ENCODE data around the gene CHRNG. TPM values are rescaled to one million over a fixed set of nuclear protein-coding genes. Genes with fewer than 3 reads are reported as not detected.

CHRNG gene
- total RNA-seq, 4 donors from 2014 or later, result 3.5 to 57.5 (median 24.6) TPM

DNA sequence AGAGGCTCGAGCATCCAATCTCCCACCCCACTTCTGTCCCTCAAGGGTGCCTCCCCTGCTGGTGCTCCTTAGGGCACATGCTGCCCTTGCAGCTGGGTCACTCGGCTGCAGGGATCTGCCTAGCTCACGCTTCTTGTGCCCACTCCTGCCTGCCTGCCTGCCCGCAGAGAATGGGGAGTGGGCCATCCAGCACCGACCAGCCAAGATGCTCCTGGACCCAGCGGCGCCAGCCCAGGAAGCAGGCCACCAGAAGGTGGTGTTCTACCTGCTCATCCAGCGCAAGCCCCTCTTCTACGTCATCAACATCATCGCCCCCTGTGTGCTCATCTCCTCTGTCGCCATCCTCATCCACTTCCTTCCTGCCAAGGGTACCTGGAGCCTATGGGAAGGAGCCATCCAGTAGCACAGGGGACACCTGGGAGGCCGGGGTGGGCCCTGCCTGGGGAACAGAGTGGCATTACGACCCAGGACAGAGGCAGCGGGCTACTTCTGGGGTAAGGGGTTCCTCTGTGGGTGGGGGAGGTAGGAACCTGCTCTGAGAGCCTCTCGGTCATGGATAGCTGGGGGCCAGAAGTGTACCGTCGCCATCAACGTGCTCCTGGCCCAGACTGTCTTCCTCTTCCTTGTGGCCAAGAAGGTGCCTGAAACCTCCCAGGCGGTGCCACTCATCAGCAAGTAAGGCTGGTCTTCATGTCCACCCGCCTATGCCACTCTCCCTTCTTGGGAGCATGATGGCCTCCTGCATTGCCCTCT is 3.4 kb downstream of the CHRNG start:
- Histone ChIP-seq H3K27ac (peak overlapping the region in 2 of 4 donors; percentile 34 to 88), H3K4me3 (no peak overlapping the region), H3K4me1 (peaks cover 16 to 37% of the 10 kb centered on the region in 2 donors), H3K9me3 (no peaks in the 10 kb centered on the region), H3K36me3 (no peaks in the 10 kb centered on the region), H3K27me3 (no peaks in the 10 kb centered on the region)
- no peak for ATAC-seq
- no peak for DNase-seq
- in situ Hi-C loops (cut with MboI; ENCODE audit: low sequenced_read_pairs in 4 of 4) (no loop called here), intact Hi-C loops (cut with DNase I; ENCODE audit: low total_unique reads) (no loop called here)
- no peak for TF ChIP-seq POLR2A (IDR thresholded peaks at IDR 0.05)
- TF ChIP-seq, protein P1, sequence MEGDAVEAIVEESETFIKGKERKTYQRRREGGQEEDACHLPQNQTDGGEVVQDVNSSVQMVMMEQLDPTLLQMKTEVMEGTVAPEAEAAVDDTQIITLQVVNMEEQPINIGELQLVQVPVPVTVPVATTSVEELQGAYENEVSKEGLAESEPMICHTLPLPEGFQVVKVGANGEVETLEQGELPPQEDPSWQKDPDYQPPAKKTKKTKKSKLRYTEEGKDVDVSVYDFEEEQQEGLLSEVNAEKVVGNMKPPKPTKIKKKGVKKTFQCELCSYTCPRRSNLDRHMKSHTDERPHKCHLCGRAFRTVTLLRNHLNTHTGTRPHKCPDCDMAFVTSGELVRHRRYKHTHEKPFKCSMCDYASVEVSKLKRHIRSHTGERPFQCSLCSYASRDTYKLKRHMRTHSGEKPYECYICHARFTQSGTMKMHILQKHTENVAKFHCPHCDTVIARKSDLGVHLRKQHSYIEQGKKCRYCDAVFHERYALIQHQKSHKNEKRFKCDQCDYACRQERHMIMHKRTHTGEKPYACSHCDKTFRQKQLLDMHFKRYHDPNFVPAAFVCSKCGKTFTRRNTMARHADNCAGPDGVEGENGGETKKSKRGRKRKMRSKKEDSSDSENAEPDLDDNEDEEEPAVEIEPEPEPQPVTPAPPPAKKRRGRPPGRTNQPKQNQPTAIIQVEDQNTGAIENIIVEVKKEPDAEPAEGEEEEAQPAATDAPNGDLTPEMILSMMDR (IDR thresholded peaks at IDR 0.05 in 4 of 5, conservative IDR thresholded peaks at IDR 0.05 in 1 of 5), result no peak

DNA sequence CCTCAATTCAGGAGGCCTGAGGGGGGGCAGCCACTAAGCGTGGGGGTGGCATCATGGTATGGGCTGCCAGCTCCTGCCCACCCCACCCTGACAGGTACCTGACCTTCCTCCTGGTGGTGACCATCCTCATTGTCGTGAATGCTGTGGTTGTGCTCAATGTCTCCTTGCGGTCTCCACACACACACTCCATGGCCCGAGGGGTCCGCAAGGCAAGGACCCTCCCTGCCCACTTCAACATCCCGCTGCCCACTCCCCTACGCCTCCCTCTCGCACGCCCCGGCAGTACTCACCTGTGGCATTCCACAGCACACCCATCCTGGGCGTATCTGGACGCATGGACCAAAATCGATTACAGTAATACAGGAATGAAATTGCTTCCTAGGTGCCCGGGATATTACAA is 4.0 kb downstream of the CHRNG start:
- H3K27me3 ChIP-seq, result no peaks in the 10 kb centered on the region
- in situ Hi-C loops (cut with MboI; ENCODE audit: low sequenced_read_pairs in 4 of 4), result no loop called here
- no peaks in the 10 kb centered on the region for H3K36me3 ChIP-seq
- H3K4me3 ChIP-seq, result no peak overlapping the region
- peak overlapping the region in 1 of 4 donors; percentile 45 for H3K27ac ChIP-seq
- ATAC-seq, result no peak
- TF ChIP-seq POLR2A (IDR thresholded peaks at IDR 0.05), result no peak
- TF ChIP-seq, protein P1 (IDR thresholded peaks at IDR 0.05 in 4 of 5, conservative IDR thresholded peaks at IDR 0.05 in 1 of 5), result no peak
- no peak for DNase-seq
- H3K9me3 ChIP-seq, result no peaks in the 10 kb centered on the region
- intact Hi-C loops (cut with DNase I; ENCODE audit: low total_unique reads), result no loop called here
- peaks cover 16 to 31% of the 10 kb centered on the region in 2 donors for H3K4me1 ChIP-seq

DNA sequence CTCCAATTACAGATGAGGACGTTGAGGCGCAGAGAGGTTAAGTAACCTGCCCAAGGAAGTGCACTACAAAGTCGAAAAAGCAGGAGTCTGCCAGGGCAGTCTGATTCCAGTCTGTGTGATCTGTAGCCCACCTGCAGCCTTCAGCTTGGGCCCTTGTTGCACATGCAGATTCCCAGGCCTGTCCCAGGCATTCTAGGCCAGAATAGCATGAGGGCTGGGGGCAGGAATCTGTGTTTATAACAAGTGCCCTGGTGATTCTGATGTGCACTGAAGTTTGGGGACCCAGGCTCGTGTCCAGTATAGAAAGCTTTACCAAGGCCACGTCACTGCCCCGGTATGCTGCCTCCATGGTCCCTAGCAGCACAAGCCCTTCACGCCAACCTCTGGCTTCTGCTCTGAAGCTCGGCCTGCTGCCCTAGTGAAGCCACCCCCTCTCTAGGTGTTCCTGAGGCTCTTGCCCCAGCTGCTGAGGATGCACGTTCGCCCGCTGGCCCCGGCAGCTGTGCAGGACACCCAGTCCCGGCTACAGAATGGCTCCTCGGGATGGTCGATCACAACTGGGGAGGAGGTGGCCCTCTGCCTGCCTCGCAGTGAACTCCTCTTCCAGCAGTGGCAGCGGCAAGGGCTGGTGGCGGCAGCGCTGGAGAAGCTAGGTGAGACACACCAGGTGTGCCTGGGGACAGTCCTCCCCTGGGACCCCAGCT is 4.6 kb downstream of the CHRNG start:
- Histone ChIP-seq H3K36me3 (no peaks in the 10 kb centered on the region), H3K27ac (peak overlapping the region in 2 of 4 donors; percentile 39 to 45)

DNA sequence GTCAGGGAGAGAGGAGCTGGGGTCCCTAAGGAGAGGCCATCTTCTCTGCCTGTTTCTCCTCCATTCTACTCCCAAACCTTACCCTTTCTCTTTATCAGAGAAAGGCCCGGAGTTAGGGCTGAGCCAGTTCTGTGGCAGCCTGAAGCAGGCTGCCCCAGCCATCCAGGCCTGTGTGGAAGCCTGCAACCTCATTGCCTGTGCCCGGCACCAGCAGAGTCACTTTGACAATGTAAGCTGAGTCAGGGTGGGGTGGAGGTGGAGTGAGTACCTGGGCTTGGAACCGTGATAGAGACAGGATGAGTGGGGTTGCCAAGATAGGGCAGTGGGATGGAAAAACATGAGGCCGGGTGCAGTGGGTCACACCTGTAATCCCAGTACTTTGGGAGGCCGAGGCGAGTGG is 5.2 kb downstream of the CHRNG start:
- no peaks in the 10 kb centered on the region for H3K9me3 ChIP-seq
- H3K27me3 ChIP-seq, result no peaks in the 10 kb centered on the region
- in situ Hi-C loops (cut with MboI; ENCODE audit: low sequenced_read_pairs in 4 of 4) (no loop called here), intact Hi-C loops (cut with DNase I; ENCODE audit: low total_unique reads) (no loop called here)
- H3K4me1 ChIP-seq, result peaks cover 14 to 28% of the 10 kb centered on the region in 2 donors
- no peak overlapping the region for H3K4me3 ChIP-seq
- no peaks in the 10 kb centered on the region for H3K36me3 ChIP-seq
- no peak for DNase-seq
- peak overlapping the region in 2 of 4 donors; percentile 39 to 45 for H3K27ac ChIP-seq
- ATAC-seq, result no peak
- TF ChIP-seq POLR2A (IDR thresholded peaks at IDR 0.05), result no peak
- TF ChIP-seq, protein P1 (IDR thresholded peaks at IDR 0.05 in 4 of 5, conservative IDR thresholded peaks at IDR 0.05 in 1 of 5), result no peak

More for the DNA sequence above, 4.6 kb downstream of the CHRNG start:
- DNase-seq, result peak in 1 of 2 donors; percentile 13
- no peak for ATAC-seq
- in situ Hi-C loops (cut with MboI; ENCODE audit: low sequenced_read_pairs in 4 of 4) (no loop called here), intact Hi-C loops (cut with DNase I; ENCODE audit: low total_unique reads) (no loop called here)
- Histone ChIP-seq H3K4me1 (peaks cover 14 to 29% of the 10 kb centered on the region in 2 donors), H3K27me3 (no peaks in the 10 kb centered on the region), H3K9me3 (no peaks in the 10 kb centered on the region), H3K4me3 (no peak overlapping the region)
- TF ChIP-seq, protein P1 (IDR thresholded peaks at IDR 0.05 in 4 of 5, conservative IDR thresholded peaks at IDR 0.05 in 1 of 5), result no peak
- no peak for TF ChIP-seq POLR2A (IDR thresholded peaks at IDR 0.05)

Data from gastrocnemius medialis (tissue), 4 donors.